RCC 7860 (cell line): Measurements from ENCODE around the gene GBGT1.

ENCODE experiments used
- DNase-seq: peaks from one replicate; pipeline ENCODE4 v3.0.0-alpha.2; 2015; ENCODE audit warnings: low spot score
- FAIRE-seq: peaks from 2 replicates; lab custom pipeline; 2012; peaks lifted over from hg19 to GRCh38; lab: Jason Lieb, UNC

Gene GBGT1

DNA sequence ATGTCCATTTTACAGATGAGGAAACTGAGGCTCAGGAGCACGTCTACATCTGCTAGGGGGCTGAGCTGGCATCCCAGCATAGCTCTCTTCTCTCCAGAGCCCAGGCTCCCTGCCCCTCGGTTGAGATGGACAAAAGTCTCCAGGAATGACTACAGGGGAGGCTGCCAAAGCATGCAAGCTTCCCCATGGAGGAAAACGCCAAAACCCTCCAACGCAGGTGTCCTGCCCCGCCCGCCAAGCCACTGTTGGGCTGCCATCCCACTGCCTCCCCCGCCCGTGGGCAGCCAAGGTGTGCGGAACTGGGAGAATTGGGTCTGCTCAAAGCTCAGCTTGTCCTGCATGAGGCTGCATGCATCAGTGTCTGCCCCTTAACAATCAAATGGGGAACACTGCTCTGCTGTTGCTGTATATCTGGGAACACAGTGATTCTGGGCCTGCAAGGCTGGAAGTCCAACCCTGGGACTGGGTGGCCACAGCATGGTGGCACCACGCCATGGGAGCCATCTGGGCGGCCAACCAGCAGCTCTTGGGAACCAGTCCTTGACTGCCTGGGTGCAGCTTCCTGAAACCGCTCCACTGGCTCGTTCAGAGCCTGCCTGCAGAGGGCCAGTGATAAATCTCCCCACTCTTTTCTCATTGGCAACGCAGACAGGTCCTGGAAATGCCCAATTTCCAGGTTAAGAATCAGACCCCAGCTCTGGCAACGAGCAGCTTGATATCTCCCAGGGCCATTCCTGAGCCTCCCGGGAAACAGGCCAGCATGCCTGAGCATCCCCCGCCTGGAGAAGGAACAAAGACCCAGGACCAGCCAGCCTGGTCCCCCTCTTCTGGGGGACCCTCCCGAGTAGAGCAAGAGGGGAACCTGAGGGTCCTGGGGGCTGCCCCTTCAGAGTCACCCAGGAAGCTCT is 46.2 kb downstream of the GBGT1 start:
- no peak for DNase-seq
- FAIRE-seq, result no peak

GRCh38 chr9:133116346-133117231 is 47.1 kb downstream of the GBGT1 start:
- no peak for FAIRE-seq
- no peak for DNase-seq

- no peak for FAIRE-seq
- peak; percentile 31 for DNase-seq
Measured at GRCh38 chr9:133115604-133116345, 47.9 kb downstream of the GBGT1 start.

GRCh38 chr9:133114886-133115603 is 48.7 kb downstream of the GBGT1 start:
- no peak for FAIRE-seq
- DNase-seq, result no peak

GRCh38 chr9:133113949-133114885 is 49.5 kb downstream of the GBGT1 start:
- no peak for FAIRE-seq

DNA sequence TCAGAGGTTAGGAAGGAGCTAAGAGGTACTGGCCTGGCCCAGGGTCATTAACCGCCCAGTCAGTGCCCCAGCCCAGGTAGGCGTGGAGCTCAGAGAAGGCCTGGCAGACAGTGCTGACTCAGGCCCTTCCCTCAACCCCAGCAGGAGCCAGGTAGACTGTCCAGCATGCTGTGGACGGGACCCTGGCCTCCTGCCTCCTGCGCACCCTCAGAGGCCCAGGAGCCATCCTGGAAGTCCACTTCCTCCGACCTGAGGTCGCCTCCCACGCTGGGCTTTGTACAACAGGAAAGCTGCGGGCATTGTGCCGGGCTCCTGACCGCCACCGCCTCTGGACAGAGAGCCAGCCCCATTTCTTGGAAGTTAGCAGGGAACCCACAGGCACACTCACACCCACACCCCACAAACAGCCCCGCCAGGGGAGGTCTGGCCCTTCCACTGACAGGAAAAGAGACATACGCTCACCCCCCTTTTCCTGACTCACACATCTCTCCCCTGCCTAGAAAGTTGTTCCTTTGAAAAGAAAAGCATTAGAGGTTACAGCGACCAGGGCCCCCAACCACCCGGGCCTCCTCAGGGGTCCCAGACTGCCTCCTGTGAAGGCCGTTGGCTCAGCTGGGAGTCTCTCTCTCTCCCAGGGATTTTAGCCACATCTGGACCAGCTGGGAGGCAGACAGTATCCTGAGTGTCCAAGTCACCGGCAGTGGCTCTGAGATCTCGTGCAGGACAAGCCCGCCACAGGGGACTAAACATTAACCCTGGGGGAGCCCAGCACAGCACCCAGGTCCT is 50.4 kb downstream of the GBGT1 start:
- peak; percentile 36 for FAIRE-seq

More at GRCh38 chr9:133113949-133114885, 49.5 kb downstream of the GBGT1 start:
- no peak for DNase-seq

GRCh38 chr9:133112663-133113026 is 51.1 kb downstream of the GBGT1 start:
- FAIRE-seq, result no peak

More for the DNA sequence above, 50.4 kb downstream of the GBGT1 start:
- peak; percentile 35 for DNase-seq

DNA sequence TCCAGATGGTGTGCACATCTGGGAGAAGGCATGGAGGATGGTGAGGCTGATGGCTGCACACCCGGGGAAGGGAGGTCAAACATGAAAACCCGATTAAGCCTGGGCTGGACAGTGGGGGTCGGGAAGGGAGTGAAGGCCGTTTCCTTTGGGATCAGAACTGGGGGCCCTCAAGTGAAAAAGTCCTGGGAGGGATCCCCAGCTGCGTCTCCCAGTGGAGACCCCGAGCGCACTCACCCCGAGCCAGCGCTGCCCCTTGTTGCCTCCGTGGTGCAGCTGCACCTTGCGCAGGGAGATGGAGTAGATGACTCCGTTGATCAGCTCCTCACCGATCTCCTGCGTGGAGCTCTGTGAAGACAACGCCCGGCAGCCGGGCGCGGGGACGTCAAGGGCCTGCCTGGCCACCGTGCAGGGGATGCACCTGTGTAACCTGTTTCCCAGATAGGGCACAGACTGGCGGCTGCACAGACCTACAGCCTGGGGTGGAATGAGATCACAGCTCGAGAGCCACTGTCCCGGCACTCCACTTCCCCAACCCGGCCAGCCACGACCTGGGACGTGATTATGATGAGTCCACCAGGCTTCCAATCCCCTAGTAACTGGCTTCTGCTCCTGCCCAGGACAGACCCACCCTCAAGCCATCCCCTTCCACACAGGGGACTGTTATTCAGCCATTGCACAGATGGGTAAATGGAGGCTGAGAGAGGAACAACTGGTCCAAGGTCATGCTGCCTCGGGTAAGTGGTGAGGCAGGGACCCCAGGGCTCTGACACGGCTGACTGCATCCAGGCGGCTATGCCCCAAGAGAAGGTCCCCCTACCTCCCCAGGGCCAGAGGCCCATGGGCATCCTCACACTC is 51.7 kb downstream of the GBGT1 start:
- FAIRE-seq (no peak), DNase-seq (no peak)

More at GRCh38 chr9:133112663-133113026, 51.1 kb downstream of the GBGT1 start:
- DNase-seq, result no peak

- DNase-seq, result no peak
Measured at GRCh38 chr9:133109931-133110650, 53.6 kb downstream of the GBGT1 start.

DNA sequence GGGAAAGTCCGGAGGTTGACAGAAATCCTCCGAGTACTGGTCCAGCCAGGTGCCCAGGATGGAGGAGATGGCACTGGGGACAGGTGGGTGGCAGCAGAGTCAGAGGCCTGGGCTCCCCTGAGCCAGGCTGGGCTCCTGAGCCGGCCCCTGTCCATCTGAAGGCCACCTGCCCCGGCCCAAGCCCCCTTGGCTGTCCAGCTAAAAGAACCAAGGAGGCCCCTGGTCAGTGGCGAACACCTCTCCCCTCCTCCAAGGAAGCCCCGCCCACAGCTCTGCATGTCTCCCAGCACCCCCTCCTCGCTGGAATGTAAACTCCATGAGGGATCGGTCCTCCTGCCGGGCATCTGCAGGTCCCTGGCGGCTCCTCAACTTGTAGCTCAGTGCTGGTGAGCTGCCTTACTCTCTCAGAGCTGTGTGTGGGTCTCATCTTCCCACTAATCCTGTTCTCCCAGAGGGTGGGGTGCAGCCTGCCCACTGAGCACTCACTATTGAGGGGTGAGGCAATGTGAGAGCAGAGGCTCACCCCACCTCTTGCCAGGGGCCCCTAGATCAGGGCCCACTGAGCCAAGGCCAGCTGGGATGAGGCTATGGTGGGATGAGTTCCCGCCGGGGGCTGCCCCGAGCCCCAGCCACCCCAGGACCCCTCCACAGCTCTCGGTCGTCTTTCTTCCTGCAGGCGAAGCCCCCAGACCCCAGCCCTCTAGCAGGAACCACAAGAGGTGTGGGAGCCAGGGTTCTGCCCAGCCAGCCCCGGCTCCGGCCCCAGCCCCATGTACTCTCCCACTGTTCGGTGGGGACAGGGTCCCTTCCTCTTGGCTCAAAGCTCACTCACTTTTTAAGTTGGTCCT is 54.7 kb downstream of the GBGT1 start:
- FAIRE-seq (no peak), DNase-seq (no peak)

More at GRCh38 chr9:133109931-133110650, 53.6 kb downstream of the GBGT1 start:
- no peak for FAIRE-seq

- DNase-seq (no peak), FAIRE-seq (no peak)
Measured at GRCh38 chr9:133107961-133108793, 55.5 kb downstream of the GBGT1 start.

GRCh38 chr9:133107245-133107722 is 56.4 kb downstream of the GBGT1 start:
- FAIRE-seq, result no peak
- no peak for DNase-seq

DNA sequence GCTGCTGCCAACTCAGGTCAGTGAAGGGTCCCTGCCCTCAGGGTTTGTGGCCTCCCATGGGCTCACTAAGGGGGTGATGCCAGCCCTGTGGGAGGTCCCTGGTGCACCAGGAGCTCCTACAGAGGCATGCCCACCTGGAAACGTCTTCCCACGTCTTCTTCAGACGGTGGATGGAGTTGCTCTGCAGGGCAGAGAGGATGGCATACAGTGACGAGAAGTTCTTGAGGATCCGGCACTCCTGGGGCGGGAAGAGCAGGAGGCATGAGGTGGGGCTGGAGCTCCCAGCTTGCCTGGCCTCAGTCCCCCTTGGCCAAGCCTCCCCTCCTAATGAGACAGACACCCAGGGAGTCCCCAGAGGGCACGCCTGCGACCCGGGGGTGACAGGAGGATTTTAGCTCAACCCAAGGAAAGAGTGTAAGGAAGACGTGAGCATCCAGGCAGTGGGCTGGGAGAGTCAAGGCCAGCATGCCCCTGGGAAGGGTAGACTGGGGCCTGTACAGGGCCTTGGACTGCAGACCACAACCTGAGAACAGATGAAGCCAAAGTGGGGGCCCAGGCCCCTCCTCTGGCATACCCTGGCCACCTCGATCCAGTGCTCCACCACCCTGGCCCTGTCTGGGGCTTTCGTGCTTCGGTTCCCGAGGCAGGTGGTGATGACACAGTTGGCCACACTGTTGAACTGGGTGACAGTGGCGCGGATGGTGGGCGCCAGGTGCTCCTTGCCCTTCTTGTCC is 57.0 kb downstream of the GBGT1 start:
- no peak for DNase-seq
- FAIRE-seq, result no peak

- no peak for DNase-seq
- no peak for FAIRE-seq
Measured at GRCh38 chr9:133105461-133105770, 58.3 kb downstream of the GBGT1 start.
